GM12892 (cell line): ENCODE data around the gene ATP9B.

Experiments
- POLR2A ChIP-seq: IDR thresholded peaks from 2 replicates; pipeline ENCODE4 v1.6.1; 2011; ENCODE audit warnings: low read depth, low read length, control low read depth
- POLR2AphosphoS5 ChIP-seq: IDR thresholded peaks from 2 replicates; pipeline ENCODE4 v1.6.1; 2011; ENCODE audit warnings: low read depth, low read length, control low read depth

GRCh38 chr18:79260023-79260422 is 190.8 kb downstream of the ATP9B start:
- TF ChIP-seq POLR2AphosphoS5 (no peak), POLR2A (no peak)
